Islet of Langerhans (tissue), 1 donor: ENCODE results near the gene VTCN1.
"Not testable (repeated sequence)": the region's sequence is repeated elsewhere in the genome, so short reads cannot be mapped to it uniquely, and the experiment has no call there.

ENCODE experiments used
- FAIRE-seq: peaks from one replicate; lab custom pipeline; 2011; peaks lifted over from hg19 to GRCh38; lab: Jason Lieb, UNC

Gene VTCN1

DNA sequence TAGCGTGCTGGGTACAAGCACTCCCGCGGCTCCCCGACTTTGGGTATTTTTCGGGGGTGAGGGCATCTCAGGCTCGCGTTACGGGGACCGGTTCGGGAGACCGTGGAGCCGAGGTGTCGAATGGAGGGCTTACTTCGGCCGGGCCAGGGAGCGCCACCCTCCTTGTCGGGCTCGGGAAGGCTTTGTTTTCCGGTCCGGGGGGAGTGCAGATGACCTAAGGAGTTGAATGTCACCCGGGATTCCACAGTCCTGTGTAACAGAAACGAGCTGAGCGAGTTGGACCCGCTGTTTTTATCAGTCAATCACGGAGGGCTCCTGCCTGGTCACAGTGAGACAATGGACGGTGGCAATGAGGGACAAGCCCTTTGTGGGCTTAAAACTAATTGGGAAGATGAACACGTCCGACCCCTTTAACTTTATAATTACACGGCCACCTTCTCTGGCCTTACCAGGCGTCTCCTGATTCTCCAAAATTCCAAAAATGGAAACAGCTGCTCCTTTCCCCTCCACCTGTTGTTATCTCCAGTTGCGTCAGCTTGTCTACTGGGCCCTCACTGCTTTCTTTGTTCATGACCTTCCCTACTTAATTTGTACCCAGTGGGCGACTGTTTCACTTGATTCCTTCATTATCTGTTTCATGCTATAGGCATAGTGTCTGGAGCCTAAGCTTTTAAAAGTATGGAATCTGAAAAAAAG lies 88.2 kb downstream of the VTCN1 start:
- no peak for FAIRE-seq

- FAIRE-seq: no peak
Measured at GRCh38 chr1:117121589-117122329, 89.0 kb downstream of the VTCN1 start, which contains the start of gene TRIM45. TSS of gene TRIM45 (minus strand) at chr1:117121749. CDS start at chr1:117121201, 548 bp downstream.

GRCh38 chr1:117120774-117121588 lies 89.7 kb downstream of the VTCN1 start:
- no peak for FAIRE-seq

GRCh38 chr1:117119144-117119543 lies 91.6 kb downstream of the VTCN1 start:
- not testable (repeated sequence) for FAIRE-seq

DNA sequence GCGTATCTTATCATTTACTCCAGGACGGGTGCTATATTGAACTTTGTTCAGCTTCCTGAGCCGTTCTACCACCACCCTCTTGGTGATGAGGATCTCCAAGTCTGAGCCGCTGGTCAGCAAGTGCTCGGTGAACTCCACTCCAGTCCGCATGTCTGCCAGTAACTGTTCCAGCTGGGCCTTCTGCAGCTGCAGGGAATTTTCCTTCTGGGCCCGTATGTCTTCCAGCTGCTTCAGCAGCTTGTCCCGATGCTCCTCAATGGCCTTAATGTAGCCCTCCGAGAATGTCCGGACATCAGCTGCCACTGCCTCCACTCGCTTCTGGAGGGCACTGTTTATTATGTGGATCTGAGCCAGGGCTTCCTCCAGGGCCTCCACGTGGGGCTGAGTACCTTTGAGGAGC lies 92.6 kb downstream of the VTCN1 start:
- no peak for FAIRE-seq

DNA sequence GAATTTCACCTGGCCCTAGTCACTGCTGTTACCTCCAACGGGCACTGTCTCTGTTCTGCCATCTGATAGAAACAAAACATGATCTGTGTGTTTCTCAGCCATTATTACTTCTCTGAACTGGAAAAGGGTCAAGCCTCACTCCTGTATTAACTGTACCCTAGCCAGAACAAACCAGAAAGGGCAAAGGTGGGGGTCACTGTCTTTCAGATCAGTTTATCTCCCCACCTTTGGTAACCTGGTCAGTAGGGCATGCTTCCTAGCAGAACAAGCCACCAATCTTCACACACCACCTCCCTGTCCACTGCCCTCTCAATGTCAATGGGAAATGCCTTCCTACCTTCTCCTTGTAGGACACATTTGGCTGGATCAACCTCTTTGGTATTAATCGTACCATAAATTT lies 93.0 kb downstream of the VTCN1 start:
- FAIRE-seq: no peak

DNA sequence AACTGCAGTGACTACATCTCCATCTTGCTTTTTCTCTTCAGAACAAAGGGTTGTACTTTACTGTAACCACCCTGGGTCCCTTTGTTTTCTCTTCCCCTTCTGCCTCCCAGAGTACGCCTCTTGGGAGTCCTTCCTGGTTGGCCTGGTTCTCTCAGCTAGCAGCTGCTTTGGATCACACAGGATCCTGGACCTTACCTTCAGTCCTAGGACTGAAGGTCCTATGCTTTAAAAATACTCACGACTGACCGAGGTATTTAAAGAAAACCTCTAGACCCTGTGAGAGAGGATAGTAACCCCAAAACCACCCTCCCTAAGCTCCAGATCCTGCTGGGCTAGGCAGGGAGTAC lies 94.0 kb downstream of the VTCN1 start:
- no peak for FAIRE-seq

- FAIRE-seq: no peak
Measured at GRCh38 chr1:117116090-117116783, 94.5 kb downstream of the VTCN1 start.

DNA sequence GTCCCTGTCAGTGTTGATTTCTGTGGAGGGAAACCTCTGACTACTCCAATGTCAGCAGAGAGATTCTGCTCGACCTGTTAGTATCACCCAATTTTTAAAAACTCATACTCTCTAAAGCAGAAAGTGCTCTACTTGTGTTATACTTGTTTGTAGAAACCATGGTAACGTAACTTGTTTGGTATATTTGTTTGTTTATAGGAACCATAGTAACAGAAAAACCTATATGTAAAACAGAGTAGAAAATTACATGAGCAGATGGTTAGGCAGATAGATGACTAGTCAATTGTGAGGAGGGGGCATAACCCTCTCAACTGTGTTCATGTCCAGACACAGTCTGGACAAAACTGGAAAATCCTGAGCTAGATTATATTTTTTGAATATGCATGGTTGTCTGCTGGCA lies 95.8 kb downstream of the VTCN1 start:
- no peak for FAIRE-seq

DNA sequence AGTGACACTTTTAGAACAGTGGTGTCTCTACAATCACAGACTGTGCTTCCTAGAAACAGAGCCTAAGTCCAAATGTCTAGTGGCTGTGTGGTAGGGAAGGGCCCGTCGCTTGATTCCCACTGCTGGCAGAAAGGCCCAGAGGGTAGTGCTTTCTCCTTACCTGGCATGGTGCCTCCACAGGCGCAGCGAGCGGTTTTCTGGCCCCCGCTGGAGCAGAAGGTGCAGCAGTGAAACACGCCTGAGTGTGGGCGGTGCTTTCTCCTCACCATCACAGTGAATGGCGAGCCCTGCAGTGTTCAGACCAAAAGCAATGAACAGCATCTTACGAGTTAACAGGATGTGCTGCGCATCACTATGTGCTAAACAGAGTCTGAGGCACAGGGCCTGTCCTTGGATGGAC lies 97.5 kb downstream of the VTCN1 start:
- FAIRE-seq: no peak

GRCh38 chr1:117112047-117112717 lies 98.5 kb downstream of the VTCN1 start:
- no peak for FAIRE-seq

GRCh38 chr1:117110774-117111173 lies 100.0 kb downstream of the VTCN1 start:
- FAIRE-seq: no peak

DNA sequence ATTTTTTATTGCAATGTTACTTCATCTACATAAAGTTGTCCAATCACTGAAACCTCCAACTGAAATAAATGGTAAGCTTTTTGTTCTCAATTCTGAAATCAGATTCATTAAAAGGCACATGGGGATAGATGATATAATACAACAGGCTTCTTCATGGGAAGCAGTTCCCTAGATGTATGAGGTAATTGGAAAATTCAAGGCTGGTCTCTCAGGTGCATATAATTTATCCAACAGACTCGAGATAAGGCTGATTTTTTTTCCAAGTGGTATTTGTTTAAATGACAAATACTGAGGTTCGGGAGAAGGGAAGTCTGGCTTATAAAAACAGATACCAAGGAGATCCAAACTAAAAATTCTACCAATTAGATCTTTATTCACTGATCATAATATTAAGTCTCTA lies 103.4 kb downstream of the VTCN1 start:
- FAIRE-seq: no peak

GRCh38 chr1:117106478-117106877 lies 104.2 kb downstream of the VTCN1 start:
- no peak for FAIRE-seq

DNA sequence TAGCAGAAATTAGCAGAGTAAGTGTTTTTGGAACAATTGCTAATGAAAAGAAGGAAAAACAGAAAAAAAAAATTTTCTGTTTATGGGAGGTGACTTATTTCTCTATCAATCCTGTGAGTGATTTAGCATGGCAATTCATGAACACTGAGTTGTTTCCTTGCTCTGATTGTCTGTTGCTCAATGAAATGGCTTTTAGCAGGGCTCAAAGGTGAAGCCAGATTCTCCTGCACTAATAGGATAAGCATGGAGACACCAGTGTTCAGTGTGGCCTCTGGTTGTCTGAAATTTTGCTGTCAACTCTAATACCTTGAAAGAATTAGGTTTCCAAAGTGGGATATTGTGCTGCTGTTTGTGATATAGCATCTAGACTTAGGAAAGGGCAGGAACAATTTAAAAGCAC lies 105.0 kb downstream of the VTCN1 start:
- no peak for FAIRE-seq

GRCh38 chr1:117104986-117105385 lies 105.7 kb downstream of the VTCN1 start:
- FAIRE-seq: no peak

DNA sequence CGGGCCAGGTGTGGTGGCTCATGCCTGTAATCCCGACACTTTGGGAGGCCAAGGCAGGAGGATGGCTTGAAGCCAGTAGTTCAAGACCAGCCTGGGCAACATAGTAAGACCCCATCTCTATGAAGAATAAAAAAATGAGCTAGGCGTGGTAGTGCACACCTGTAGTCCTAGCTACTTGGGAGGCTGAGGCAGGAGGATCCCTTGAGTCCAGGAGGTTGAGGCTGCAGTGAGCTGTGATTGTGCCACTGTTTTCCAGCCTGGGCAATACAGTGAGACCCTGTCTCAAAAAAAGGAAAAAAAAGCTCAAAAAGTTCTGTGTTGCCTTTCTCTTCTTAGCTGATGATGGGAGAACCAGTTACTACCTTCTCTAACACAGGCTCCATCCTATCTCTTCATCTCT lies 108.9 kb downstream of the VTCN1 start:
- not testable (repeated sequence) for FAIRE-seq

- FAIRE-seq: no peak
Measured at GRCh38 chr1:117101334-117101733, 109.4 kb downstream of the VTCN1 start.

GRCh38 chr1:117098287-117098890 lies 112.3 kb downstream of the VTCN1 start:
- no peak for FAIRE-seq

DNA sequence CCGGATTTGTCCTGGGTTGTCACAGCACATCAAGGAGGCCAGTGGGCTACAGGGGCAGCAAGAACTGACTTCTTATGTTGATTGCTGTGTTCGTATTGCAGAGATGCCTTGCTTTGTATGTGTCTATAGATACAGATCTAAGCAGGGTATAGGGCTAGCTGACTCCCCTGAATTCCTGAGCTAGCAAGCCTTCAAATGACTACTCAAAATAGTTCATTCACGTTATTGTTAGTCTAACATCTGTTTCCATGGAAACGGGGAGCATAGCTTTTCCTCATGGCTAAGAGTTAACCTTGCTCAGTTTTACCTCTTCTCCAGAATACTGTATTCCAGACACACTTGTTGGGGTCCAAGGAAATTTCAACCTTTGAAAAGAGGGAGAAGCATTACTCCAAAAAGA lies 113.3 kb downstream of the VTCN1 start:
- no peak for FAIRE-seq

DNA sequence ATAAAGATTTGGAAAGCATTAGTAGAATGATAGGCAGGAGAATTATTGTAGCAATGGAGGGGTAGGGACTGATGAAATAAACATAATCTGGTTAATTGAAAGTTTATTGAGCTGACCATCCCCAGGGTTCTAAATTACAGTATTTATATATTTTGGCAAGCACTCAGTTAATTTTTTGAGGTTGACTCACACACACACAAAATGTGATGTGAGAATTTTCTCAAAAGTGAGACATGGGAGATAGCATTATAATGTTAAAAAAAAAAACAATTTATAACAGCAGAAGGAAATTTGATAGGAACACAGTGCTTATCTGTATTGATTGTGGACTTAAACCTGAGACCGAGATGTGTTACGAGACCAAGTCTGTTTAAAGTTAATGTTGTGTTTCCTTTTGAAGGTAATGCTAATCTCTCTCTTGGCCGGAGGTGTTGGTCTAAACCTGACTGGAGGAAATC lies 113.7 kb downstream of the VTCN1 start:
- FAIRE-seq: no peak
